ENCODE measurements around the gene CEP135. TPM values are rescaled to one million over a fixed set of nuclear protein-coding genes. Genes with fewer than 3 reads are reported as not detected.

CEP135 gene
- total RNA-seq, 1 experiment from 2014 or later = 10.9 TPM

DNA sequence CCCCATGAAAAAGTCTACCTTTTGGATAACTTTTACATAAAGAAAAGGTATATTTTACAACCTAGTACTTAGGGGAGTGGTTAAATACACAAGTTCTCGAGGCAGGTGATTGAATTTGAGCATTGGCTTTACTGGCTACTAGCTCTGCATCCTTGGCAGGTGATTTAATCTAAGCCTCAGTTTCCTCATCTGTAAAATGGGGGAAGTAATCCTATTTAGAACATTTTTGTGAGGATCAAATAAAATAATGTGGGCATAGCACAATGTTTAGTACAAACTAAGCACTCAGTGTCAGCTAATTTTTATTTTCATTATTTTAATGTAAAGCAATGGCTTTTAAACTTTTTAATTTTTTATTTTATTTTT lies 102.9 kb downstream of the CEP135 start:
- Histone ChIP-seq H3K4me2 (ENCODE audit: low read length) (no peak overlapping the region), H2AFZ (ENCODE audit: low read depth, low read length, poor library complexity, severe bottlenecking) (no peak overlapping the region), H3K27ac (ENCODE audit: low read depth, low read length) (no peak overlapping the region), H3K9ac (ENCODE audit: low read length) (no peak overlapping the region), H3K9me2 (ENCODE audit: insufficient read depth) (no peaks in the 10 kb centered on the region), H4K20me1 (ENCODE audit: insufficient read depth) (0 out of 2 replicates have a peak, but pooled peaks cover 3% of the 10 kb centered on the region), H3K79me2 (ENCODE audit: insufficient read depth, low read length) (peaks cover 27% of the 10 kb centered on the region), H3K36me3 (ENCODE audit: control insufficient read depth in 1 of 2, insufficient read depth in 2 of 2, low read length in 2 of 2) (no peaks in the 10 kb centered on the region), H3K4me1 (ENCODE audit: control insufficient read depth in 1 of 2, insufficient read depth in 2 of 2, low read length in 2 of 2) (peaks cover 7 to 16% of the 10 kb centered on the region in 2 experiments; a peak in 3 of 4 replicates), H3K4me3 (replicated peaks in 1 of 2; ENCODE audit: low read depth in 1 of 2, low read length in 2 of 2) (no peak overlapping the region), H3K27me3 (ENCODE audit: insufficient read depth, low read length) (no peaks in the 10 kb centered on the region), H3K9me3 (ENCODE audit: control insufficient read depth in 1 of 2, insufficient read depth in 1 of 2, low read depth in 1 of 2, low read length in 2 of 2) (no peaks in the 10 kb centered on the region)
- BruUV-seq (replicated peaks) = no TSS peak
- intact Hi-C loops (cut with micrococcal nuclease) = no loop called here
- no peak for ATAC-seq
- TF ChIP-seq ZFX (IDR thresholded peaks at IDR 0.05) (no peak), CEBPB (IDR thresholded peaks at IDR 0.05; ENCODE audit: low read depth) (no peak), SIN3A (IDR thresholded peaks at IDR 0.05; ENCODE audit: low read depth) (no peak), ZBTB33 (IDR thresholded peaks at IDR 0.05; ENCODE audit: extremely low read depth, insufficient replicate concordance, low read length) (no peak), JUND (IDR thresholded peaks at IDR 0.05) (no peak), CTCF (IDR thresholded peaks at IDR 0.05 in 2 of 3, conservative IDR thresholded peaks at IDR 0.05 in 1 of 3; ENCODE audit: borderline replicate concordance in 1 of 3, insufficient read depth in 1 of 3, low read depth in 2 of 3, low read length in 2 of 3) (no peak), SRF (IDR thresholded peaks at IDR 0.05; ENCODE audit: low read depth) (no peak), POLR2A (IDR thresholded peaks at IDR 0.05; ENCODE audit: borderline replicate concordance, extremely low read depth, insufficient read depth, insufficient read length) (no peak), EZH2phosphoT487 (IDR thresholded peaks at IDR 0.05; ENCODE audit: borderline replicate concordance) (no peak), POLR2AphosphoS5 (IDR thresholded peaks at IDR 0.05; ENCODE audit: low read depth, low read length) (no peak), MAX (IDR thresholded peaks at IDR 0.05) (no peak)
- TF ChIP-seq, protein P1, sequence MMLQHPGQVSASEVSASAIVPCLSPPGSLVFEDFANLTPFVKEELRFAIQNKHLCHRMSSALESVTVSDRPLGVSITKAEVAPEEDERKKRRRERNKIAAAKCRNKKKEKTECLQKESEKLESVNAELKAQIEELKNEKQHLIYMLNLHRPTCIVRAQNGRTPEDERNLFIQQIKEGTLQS (IDR thresholded peaks at IDR 0.05) = no peak
- ChIA-PET RAD21 (ENCODE audit: low non-redundant PET in 1 of 2, low total read pairs in 2 of 2, uncharacterized antibody in 2 of 2, unreplicated experiment in 2 of 2) (no interaction called here), CTCF (no interaction called here), POLR2A (no interaction called here)
- DNase-seq (ENCODE audit: low read depth, low spot score) = no peak
